T-helper 1 cell treated with Interleukin-12 subunit alpha and Interleukin-12 subunit beta and Interleukin-4 antibody, amounts not matched to agents 30 μg/mL and 1 μg/mL, for 36 hours (primary cell): ENCODE measurements around the gene ZNF821.

Source experiments
- H3K27ac Mint-ChIP-seq: one replicate; pipeline ENCODE4 v1.8.0; 2021; ENCODE audit warnings: mild to moderate bottlenecking, mixed read lengths
- H3K27me3 Mint-ChIP-seq: one replicate; pipeline ENCODE4 v1.8.0; 2021; ENCODE audit warnings: low read depth, mixed read lengths
- H3K36me3 Mint-ChIP-seq: one replicate; pipeline ENCODE4 v1.8.0; 2021; ENCODE audit warnings: low read depth, mixed read lengths
- H3K4me1 Mint-ChIP-seq: one replicate; pipeline ENCODE4 v1.8.0; 2021; ENCODE audit warnings: low read depth, mixed read lengths
- H3K4me3 Mint-ChIP-seq: one replicate; pipeline ENCODE4 v1.8.0; 2021; ENCODE audit warnings: mild to moderate bottlenecking, moderate library complexity, mixed read lengths
- H3K9me3 Mint-ChIP-seq: one replicate; pipeline ENCODE4 v1.8.0; 2021; ENCODE audit warnings: mixed read lengths

Gene ZNF821

DNA sequence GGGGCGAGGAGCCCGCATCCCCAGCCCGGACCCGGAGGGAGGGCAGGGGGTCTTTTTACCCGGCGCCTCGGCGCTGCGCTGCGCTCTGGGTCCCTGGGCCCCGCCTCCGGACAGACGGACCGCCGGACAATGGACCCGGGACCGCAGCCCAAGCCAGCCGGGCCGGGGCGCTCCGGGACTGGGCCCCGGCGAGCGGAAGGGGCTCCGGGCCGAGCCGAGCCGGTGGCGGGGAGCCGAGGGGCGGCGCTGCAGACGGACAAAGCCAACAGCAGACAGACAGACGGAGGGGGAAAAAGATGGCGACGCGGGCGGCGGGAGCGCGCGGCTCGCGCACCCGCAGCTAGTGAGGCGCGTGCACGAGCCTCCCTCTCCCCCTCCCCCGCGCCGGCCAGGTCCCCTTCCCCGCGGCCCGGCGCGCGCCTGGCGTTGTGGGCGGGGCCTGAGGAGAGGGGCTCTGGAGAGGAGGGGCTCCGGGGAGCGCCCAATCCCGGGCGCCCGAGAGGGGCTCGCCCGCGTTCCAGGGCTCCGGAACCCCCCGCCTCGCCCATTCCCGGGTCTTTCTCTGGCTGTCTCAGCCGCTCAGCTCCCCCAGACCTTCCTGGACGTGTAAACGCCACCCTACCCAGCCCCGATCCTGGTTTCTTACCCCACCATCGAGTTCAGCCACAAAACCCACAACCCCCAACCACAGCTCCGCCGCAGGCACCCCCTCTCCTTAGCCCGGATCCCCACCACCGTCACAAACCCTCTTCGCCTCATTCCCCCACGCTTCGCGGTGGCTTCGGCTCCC, at the start of gene ZNF821:
Gene ZNF821 (minus strand): TSS at position 334 of the 790 bp plus-strand sequence. CDS start 4,236 bp downstream, outside the sequence.
- H3K36me3 Mint-ChIP-seq, result peaks cover 17% of the 10 kb centered on the region
- H3K4me1 Mint-ChIP-seq, result peaks cover 44% of the 10 kb centered on the region
- H3K9me3 Mint-ChIP-seq, result no peaks in the 10 kb centered on the region
- peak within 1 kb of the TSS; percentile 94 for H3K27ac Mint-ChIP-seq
- peak within 1 kb of the TSS; percentile 94 for H3K4me3 Mint-ChIP-seq
- peaks cover 16% of the 10 kb centered on the region for H3K27me3 Mint-ChIP-seq

- Mint-ChIP-seq H3K4me3 (no peak overlapping the region), H3K9me3 (no peaks in the 10 kb centered on the region), H3K36me3 (peaks cover 23% of the 10 kb centered on the region), H3K27me3 (no peaks in the 10 kb centered on the region), H3K27ac (no peak overlapping the region), H3K4me1 (no peaks in the 10 kb centered on the region)
These were observed 49.0 kb upstream of the ZNF821 start for GRCh38 chr16:71933017-71933416.

- Mint-ChIP-seq H3K9me3 (no peaks in the 10 kb centered on the region), H3K27me3 (no peaks in the 10 kb centered on the region), H3K27ac (no peak overlapping the region), H3K4me3 (no peak overlapping the region), H3K4me1 (no peaks in the 10 kb centered on the region), H3K36me3 (peaks cover 33% of the 10 kb centered on the region)
These were observed 47.6 kb upstream of the ZNF821 start for GRCh38 chr16:71931599-71931998.

GRCh38 chr16:71931001-71931400, 47.0 kb upstream of the ZNF821 start:
- no peaks in the 10 kb centered on the region for H3K27me3 Mint-ChIP-seq
- no peak overlapping the region for H3K27ac Mint-ChIP-seq
- no peaks in the 10 kb centered on the region for H3K9me3 Mint-ChIP-seq
- H3K4me1 Mint-ChIP-seq, result no peaks in the 10 kb centered on the region
- H3K4me3 Mint-ChIP-seq, result no peak overlapping the region
- peaks cover 36% of the 10 kb centered on the region for H3K36me3 Mint-ChIP-seq

DNA sequence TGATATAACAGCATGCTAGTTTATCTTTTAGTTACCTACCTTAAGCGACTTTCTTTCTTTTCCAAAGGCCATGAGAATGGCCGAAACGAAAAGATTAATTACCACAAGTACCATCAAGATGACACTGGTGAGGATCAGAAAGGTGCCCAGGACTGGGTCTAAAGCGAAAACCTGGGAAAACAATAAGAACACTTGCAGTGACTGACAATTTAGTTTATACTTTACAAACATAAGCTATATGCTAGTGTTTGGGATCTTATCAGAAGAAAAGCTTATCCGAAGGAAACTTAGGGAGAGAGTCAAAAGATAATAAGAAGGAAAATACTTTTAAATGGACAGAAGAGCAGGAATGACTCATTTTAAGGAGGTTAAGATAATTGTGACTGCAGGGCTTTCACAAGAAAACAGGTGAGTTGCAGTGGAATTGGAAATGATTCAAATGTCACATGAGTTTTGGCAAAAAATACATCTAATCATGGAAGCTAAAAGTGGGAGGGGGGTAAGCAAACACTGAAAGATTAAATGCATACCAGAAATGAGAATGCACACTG, 46.1 kb upstream of the ZNF821 start:
- no peak overlapping the region for H3K4me3 Mint-ChIP-seq
- no peaks in the 10 kb centered on the region for H3K27me3 Mint-ChIP-seq
- H3K36me3 Mint-ChIP-seq, result peaks cover 38% of the 10 kb centered on the region
- no peak overlapping the region for H3K27ac Mint-ChIP-seq
- H3K4me1 Mint-ChIP-seq, result no peaks in the 10 kb centered on the region
- no peaks in the 10 kb centered on the region for H3K9me3 Mint-ChIP-seq

- Mint-ChIP-seq H3K4me1 (peaks cover 1% of the 10 kb centered on the region), H3K27me3 (no peaks in the 10 kb centered on the region), H3K27ac (no peak overlapping the region), H3K36me3 (peaks cover 35% of the 10 kb centered on the region), H3K9me3 (no peaks in the 10 kb centered on the region), H3K4me3 (no peak overlapping the region)
These were observed 45.1 kb upstream of the ZNF821 start for GRCh38 chr16:71929048-71929447.

GRCh38 chr16:71927787-71928186, 43.8 kb upstream of the ZNF821 start:
- Mint-ChIP-seq H3K27me3 (no peaks in the 10 kb centered on the region), H3K9me3 (no peaks in the 10 kb centered on the region), H3K4me1 (peaks cover 4% of the 10 kb centered on the region), H3K36me3 (peaks cover 40% of the 10 kb centered on the region), H3K4me3 (no peak overlapping the region), H3K27ac (no peak overlapping the region)

DNA sequence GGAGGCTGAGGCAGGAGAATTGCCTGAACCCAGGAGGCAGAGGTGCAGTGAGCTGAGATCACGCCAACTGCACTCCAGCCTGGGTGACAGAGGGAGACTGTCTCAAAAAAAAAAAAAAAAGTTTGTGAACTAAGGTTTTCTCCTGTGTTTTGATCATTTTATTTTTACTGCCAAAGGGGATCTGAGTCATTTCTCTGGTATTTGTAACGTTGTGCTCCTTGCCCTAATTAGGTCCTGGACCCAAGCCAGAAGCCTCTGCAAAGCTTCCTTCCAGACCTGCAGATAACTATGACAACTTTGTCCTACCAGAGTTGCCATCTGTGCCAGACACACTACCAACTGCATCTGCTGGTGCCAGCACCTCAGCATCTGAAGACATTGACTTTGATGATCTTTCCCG, 43.4 kb upstream of the ZNF821 start:
- Mint-ChIP-seq H3K27me3 (no peaks in the 10 kb centered on the region), H3K4me1 (peaks cover 4% of the 10 kb centered on the region), H3K9me3 (no peaks in the 10 kb centered on the region), H3K4me3 (no peak overlapping the region), H3K27ac (peak overlapping the region; percentile 66), H3K36me3 (peaks cover 44% of the 10 kb centered on the region)

- Mint-ChIP-seq H3K27ac (no peak overlapping the region), H3K9me3 (no peaks in the 10 kb centered on the region), H3K27me3 (no peaks in the 10 kb centered on the region), H3K36me3 (peaks cover 61% of the 10 kb centered on the region), H3K4me3 (no peak overlapping the region), H3K4me1 (peaks cover 4% of the 10 kb centered on the region)
These were observed 40.7 kb upstream of the ZNF821 start for GRCh38 chr16:71924710-71925109.

GRCh38 chr16:71923941-71924690, 40.1 kb upstream of the ZNF821 start:
- Mint-ChIP-seq H3K36me3 (peaks cover 62% of the 10 kb centered on the region), H3K9me3 (no peaks in the 10 kb centered on the region), H3K27me3 (no peaks in the 10 kb centered on the region), H3K4me1 (peaks cover 4% of the 10 kb centered on the region), H3K27ac (no peak overlapping the region), H3K4me3 (no peak overlapping the region)

- Mint-ChIP-seq H3K4me1 (peaks cover 9% of the 10 kb centered on the region), H3K27ac (no peak overlapping the region), H3K4me3 (no peak overlapping the region), H3K9me3 (peaks cover 3% of the 10 kb centered on the region), H3K36me3 (peaks cover 69% of the 10 kb centered on the region), H3K27me3 (no peaks in the 10 kb centered on the region)
These were observed 36.7 kb upstream of the ZNF821 start for GRCh38 chr16:71920658-71921057.

GRCh38 chr16:71919035-71919434, 35.1 kb upstream of the ZNF821 start:
- peaks cover 71% of the 10 kb centered on the region for H3K36me3 Mint-ChIP-seq
- H3K4me3 Mint-ChIP-seq, result no peak overlapping the region
- H3K4me1 Mint-ChIP-seq, result peaks cover 15% of the 10 kb centered on the region

GRCh38 chr16:71917900-71918299, 33.9 kb upstream of the ZNF821 start:
- peaks cover 65% of the 10 kb centered on the region for H3K36me3 Mint-ChIP-seq
- peaks cover 3% of the 10 kb centered on the region for H3K9me3 Mint-ChIP-seq
- peaks cover 14% of the 10 kb centered on the region for H3K4me1 Mint-ChIP-seq
- no peak overlapping the region for H3K4me3 Mint-ChIP-seq
- no peak overlapping the region for H3K27ac Mint-ChIP-seq
- no peaks in the 10 kb centered on the region for H3K27me3 Mint-ChIP-seq

More at GRCh38 chr16:71919035-71919434, 35.1 kb upstream of the ZNF821 start:
- peaks cover 3% of the 10 kb centered on the region for H3K9me3 Mint-ChIP-seq
- no peak overlapping the region for H3K27ac Mint-ChIP-seq
- H3K27me3 Mint-ChIP-seq, result no peaks in the 10 kb centered on the region

GRCh38 chr16:71916397-71916920, 32.5 kb upstream of the ZNF821 start:
- H3K9me3 Mint-ChIP-seq, result peaks cover 3% of the 10 kb centered on the region
- H3K4me1 Mint-ChIP-seq, result peaks cover 18% of the 10 kb centered on the region
- H3K36me3 Mint-ChIP-seq, result peaks cover 58% of the 10 kb centered on the region
- H3K27me3 Mint-ChIP-seq, result no peaks in the 10 kb centered on the region
- H3K4me3 Mint-ChIP-seq, result no peak overlapping the region
- H3K27ac Mint-ChIP-seq, result no peak overlapping the region
